Thyroid gland (tissue), 4 donors: ENCODE results near the gene ADAMTS13. TPM values are rescaled to one million over a fixed set of nuclear protein-coding genes. Genes with fewer than 3 reads are reported as not detected.

Source experiments
- DNase-seq, 2 donors: peaks; one replicate each; pipeline ENCODE4 v3.0.0-alpha.2; 2019
- H3K27ac ChIP-seq, 3 donors: fragments of 200-600 bp; sonication (generic); 1 replicate in 2 of 3; 2 replicates in 1 of 3; pipeline ENCODE4 v1.5.1; 2016 to 2019; ENCODE audit warnings: mild to moderate bottlenecking in 1 of 3, moderate library complexity in 1 of 3
- H3K27me3 ChIP-seq: fragments of 200-600 bp; sonication (generic); one replicate; pipeline ENCODE4 v1.5.1; 2019
- H3K36me3 ChIP-seq, 2 donors: fragments of 200-600 bp; sonication (generic); one replicate each; pipeline ENCODE4 v1.5.1; 2016 to 2019
- H3K4me1 ChIP-seq, 2 donors: fragments of 200-600 bp; sonication (generic); one replicate each; pipeline ENCODE4 v1.5.1; 2017 to 2019
- H3K4me3 ChIP-seq, 3 donors: fragments of 200-600 bp; sonication (generic); replicated peaks in 1 of 3; 1 replicate in 2 of 3; 2 replicates in 1 of 3; pipeline ENCODE4 v1.5.1; 2016; ENCODE audit warnings: mild to moderate bottlenecking in 1 of 3
- H3K9me3 ChIP-seq: fragments of 200-600 bp; sonication (generic); one replicate; pipeline ENCODE4 v1.5.1; 2017
- CTCF ChIP-seq, 6 experiments: fragments of 200-600 bp in 3 of 6; fragments of 450-650 bp in 3 of 6; sonication (generic) in 3 of 6; IDR thresholded peaks; one replicate each; pipeline ENCODE4 v1.5.1; 2016 to 2019; ENCODE audit warnings: antibody characterized with exemption in 6 of 6, mild to moderate bottlenecking in 2 of 6, inconsistent platforms in 1 of 6, moderate library complexity in 1 of 6
- POLR2A ChIP-seq, 2 donors: fragments of 450-650 bp; IDR thresholded peaks; one replicate each; pipeline ENCODE4 v1.6.1; 2017; ENCODE audit warnings: antibody characterized with exemption in 2 of 2, mild to moderate bottlenecking in 2 of 2, moderate library complexity in 1 of 2
- WGBS, 2 donors: methylation state at CpG; one replicate each; pipeline ENCODE4 v1.1.5; 2017; 5-methylcytosine and 5-hydroxymethylcytosine counted together
- intact Hi-C: fragments of 100-400 bp; cut with DNase I; formaldehyde crosslinking; loops from one replicate; pipeline ENCODE4 v1.15.1; 2023
- total RNA-seq, 4 donors: library from RNA; depleted of rRNA; stranded (reverse); fragments of >200 nt; gene quantifications; one replicate each; pipeline ENCODE4 v1.2.3, GENCODE V29; 2016

The ADAMTS13 gene
- total RNA-seq, 4 donors from 2014 or later: 1.5 to 2.8 (median 2.0) TPM

GRCh38 chr9:133505901-133506652 lies 83.9 kb downstream of the ADAMTS13 start:
- DNase-seq: peak; percentile 28 to 31
- no peak overlapping the region for H3K4me3 ChIP-seq
- TF ChIP-seq POLR2A (IDR thresholded peaks at IDR 0.05) (no peak), CTCF (IDR thresholded peaks at IDR 0.05) (no peak)
- no peaks in the 10 kb centered on the region for H3K27me3 ChIP-seq
- H3K27ac ChIP-seq: no peak overlapping the region
- H3K9me3 ChIP-seq: no peaks in the 10 kb centered on the region
- H3K4me1 ChIP-seq: peaks cover 11 to 15% of the 10 kb centered on the region in 2 donors
- WGBS, 2 donors: 74 to 76% methylated on average over 17 to 18 of the region's 23 CpGs
- intact Hi-C loops: no loop called here
- no peaks in the 10 kb centered on the region for H3K36me3 ChIP-seq

GRCh38 chr9:133506653-133507038 lies 84.5 kb downstream of the ADAMTS13 start:
- no peaks in the 10 kb centered on the region for H3K27me3 ChIP-seq
- TF ChIP-seq CTCF (IDR thresholded peaks at IDR 0.05) (no peak), POLR2A (IDR thresholded peaks at IDR 0.05) (no peak)
- intact Hi-C loops: no loop called here
- DNase-seq: peak in 1 of 2 donors; percentile 23
- H3K4me1 ChIP-seq: peaks cover 11 to 15% of the 10 kb centered on the region in 2 donors
- H3K36me3 ChIP-seq: no peaks in the 10 kb centered on the region
- no peak overlapping the region for H3K27ac ChIP-seq
- H3K9me3 ChIP-seq: no peaks in the 10 kb centered on the region
- 77 to 95% methylated on average over 10 to 18 of the region's 18 CpGs for WGBS, 2 donors
- H3K4me3 ChIP-seq: no peak overlapping the region

GRCh38 chr9:133507246-133507965 lies 85.2 kb downstream of the ADAMTS13 start:
- Histone ChIP-seq H3K9me3 (no peaks in the 10 kb centered on the region), H3K36me3 (no peaks in the 10 kb centered on the region), H3K27ac (no peak overlapping the region), H3K4me3 (no peak overlapping the region), H3K4me1 (peaks cover 11 to 15% of the 10 kb centered on the region in 2 donors), H3K27me3 (no peaks in the 10 kb centered on the region)
- TF ChIP-seq CTCF (IDR thresholded peaks at IDR 0.05) (no peak), POLR2A (IDR thresholded peaks at IDR 0.05) (no peak)
- 93 to 94% methylated on average over 15 to 23 of the region's 24 CpGs for WGBS, 2 donors
- intact Hi-C loops: no loop called here
- DNase-seq: no peak

- intact Hi-C loops: no loop called here
- H3K36me3 ChIP-seq: no peaks in the 10 kb centered on the region
- H3K27me3 ChIP-seq: no peaks in the 10 kb centered on the region
- no peak overlapping the region for H3K27ac ChIP-seq
- WGBS, 2 donors: 96 to 97% methylated on average over 6 to 8 of the region's 8 CpGs
- TF ChIP-seq POLR2A (IDR thresholded peaks at IDR 0.05) (no peak), CTCF (IDR thresholded peaks at IDR 0.05) (no peak)
- no peaks in the 10 kb centered on the region for H3K9me3 ChIP-seq
- no peak for DNase-seq
- H3K4me1 ChIP-seq: peaks cover 11 to 15% of the 10 kb centered on the region in 2 donors
- H3K4me3 ChIP-seq: no peak overlapping the region
Measured at GRCh38 chr9:133508046-133508445, 85.9 kb downstream of the ADAMTS13 start.

Other genes with a start within 250 kb of the ADAMTS13 start
- gene OBP2B, start 213.1 kb upstream of the ADAMTS13 start, total RNA-seq: not detected
- gene ABO, start 147.2 kb upstream of the ADAMTS13 start, total RNA-seq: 10 to 100 TPM; 15.7 to 32.6 (median 24.9) TPM
- gene SURF6, start 86.2 kb upstream of the ADAMTS13 start, total RNA-seq: 10 to 100 TPM; 18.4 to 34.9 (median 22.0) TPM
- gene MED22, start 74.2 kb upstream of the ADAMTS13 start, total RNA-seq: 10 to 100 TPM; 41.9 to 58.2 (median 48.6) TPM
- 1,000 to 10,000 TPM; 1,394 to 2,407 (median 1,585) TPM for gene RPL7A, start 74.1 kb upstream of the ADAMTS13 start, total RNA-seq
- gene SURF1, start 65.9 kb upstream of the ADAMTS13 start, total RNA-seq: 10 to 100 TPM; 51.5 to 82.7 (median 64.7) TPM
- 10 to 100 TPM; 26.2 to 42.7 (median 31.6) TPM for gene SURF2, start 65.8 kb upstream of the ADAMTS13 start, total RNA-seq
- 100 to 1,000 TPM; 165 to 253 (median 226) TPM for gene SURF4, start 46.3 kb upstream of the ADAMTS13 start, total RNA-seq
- gene STKLD1, start 46.0 kb upstream of the ADAMTS13 start, total RNA-seq: 1 to 10 TPM in 2 of 4 donors, not detected in 2; 1.6 to 2.2 TPM
- 10 to 100 TPM; 16.0 to 21.9 (median 19.0) TPM for gene REXO4, start 4.4 kb upstream of the ADAMTS13 start, total RNA-seq
- 10 to 100 TPM; 21.4 to 36.7 (median 33.5) TPM for gene CACFD1, start 37.6 kb downstream of the ADAMTS13 start, total RNA-seq
- gene SLC2A6, start 56.7 kb downstream of the ADAMTS13 start, total RNA-seq: 1 to 10 TPM; 1.1 to 3.8 (median 2.5) TPM
- gene MYMK, start 102.6 kb downstream of the ADAMTS13 start, total RNA-seq: not detected
- 1 to 10 TPM; 2.4 to 9.3 (median 8.7) TPM for gene ADAMTSL2, start 112.3 kb downstream of the ADAMTS13 start, total RNA-seq
- gene FAM163B, start 187.0 kb downstream of the ADAMTS13 start, total RNA-seq: not detected
- under 1 TPM in 2 of 4 donors, not detected in 2; 0.11 to 0.15 TPM for gene DBH, start 214.0 kb downstream of the ADAMTS13 start, total RNA-seq